Mesendoderm (in vitro differentiated cells): ENCODE results near the gene DLX6.

Experiments
- DNase-seq: peaks from one replicate; pipeline ENCODE4 v3.0.0; 2013
- H2AK5ac ChIP-seq: 2 replicates; pipeline ENCODE4 v1.6.1; 2013; ENCODE audit warnings: low read length, inconsistent platforms
- H2BK120ac ChIP-seq: 2 replicates; pipeline ENCODE4 v1.6.1; 2013; ENCODE audit warnings: low read depth, mild to moderate bottlenecking, low read length, moderate library complexity, mixed read lengths
- H2BK15ac ChIP-seq: replicated peaks from 2 replicates; pipeline ENCODE4 v1.6.1; 2013; ENCODE audit warnings: low read depth, mild to moderate bottlenecking, moderate library complexity
- H2BK5ac ChIP-seq: 2 replicates; pipeline ENCODE4 v1.6.1; 2013; ENCODE audit warnings: low read length, inconsistent platforms
- H3K18ac ChIP-seq: 2 replicates; pipeline ENCODE4 v1.6.1; 2013; ENCODE audit warnings: mild to moderate bottlenecking, low read length, mixed read lengths
- H3K23ac ChIP-seq: one replicate; pipeline ENCODE4 v1.6.1; 2013; ENCODE audit warnings: low read length
- H3K27ac ChIP-seq: 2 replicates; pipeline ENCODE4 v1.5.1; 2013; ENCODE audit warnings: low read depth, mild to moderate bottlenecking, inconsistent platforms, low read length, moderate library complexity
- H3K27me3 ChIP-seq: 2 replicates; pipeline ENCODE4 v1.6.1; 2013; ENCODE audit warnings: low read length, control low read depth, mild to moderate bottlenecking, inconsistent platforms; ENCODE audit not compliant: insufficient read depth, poor library complexity
- H3K36me3 ChIP-seq: 2 replicates; pipeline ENCODE4 v1.6.1; 2013; ENCODE audit warnings: low read length, inconsistent platforms; ENCODE audit not compliant: control insufficient read depth, insufficient read depth
- H3K4ac ChIP-seq: one replicate; pipeline ENCODE4 v1.6.1; 2013; ENCODE audit warnings: low read depth, mild to moderate bottlenecking, low read length, moderate library complexity
- H3K4me1 ChIP-seq: 2 replicates; pipeline ENCODE4 v1.6.1; 2013; ENCODE audit warnings: low read depth, low read length, inconsistent platforms; ENCODE audit not compliant: control insufficient read depth
- H3K4me2 ChIP-seq: 2 replicates; pipeline ENCODE4 v1.6.1; 2013; ENCODE audit warnings: low read length
- H3K4me3 ChIP-seq: 2 replicates; pipeline ENCODE4 v1.5.1; 2013; ENCODE audit warnings: mild to moderate bottlenecking, low read length
- H3K56ac ChIP-seq: one replicate; pipeline ENCODE4 v1.6.1; 2013; ENCODE audit warnings: low read length
- H3K79me1 ChIP-seq: 2 replicates; pipeline ENCODE4 v1.6.1; 2013; ENCODE audit warnings: low read length, inconsistent platforms
- H3K79me2 ChIP-seq: 2 replicates; pipeline ENCODE4 v1.6.1; 2013; ENCODE audit warnings: mild to moderate bottlenecking, low read length; ENCODE audit not compliant: control insufficient read depth, insufficient read depth
- H3K9ac ChIP-seq: 2 replicates; pipeline ENCODE4 v1.6.1; 2013; ENCODE audit warnings: low read length, inconsistent platforms
- H4K5ac ChIP-seq: one replicate; pipeline ENCODE4 v1.6.1; 2013; ENCODE audit warnings: low read length
- H4K8ac ChIP-seq: one replicate; pipeline ENCODE4 v1.6.1; 2013; ENCODE audit warnings: low read depth, mild to moderate bottlenecking, control low read depth, low read length, moderate library complexity
- WGBS: extraction: QIAGEN DNeasy Blood & Tissue Kit; methylation state at CpG from one replicate; pipeline ENCODE4 v1.1.7; 2013; ENCODE audit warnings: low lambda C conversion rate, missing lambda C conversion rate; ENCODE audit not compliant: insufficient coverage; ENCODE audit errors: extremely low coverage; 5-methylcytosine and 5-hydroxymethylcytosine counted together

Gene DLX6

GRCh38 chr7:96986901-96987300, 18.5 kb upstream of the DLX6 start:
- Histone ChIP-seq H3K9ac (no peak overlapping the region), H3K79me2 (no peaks in the 10 kb centered on the region), H4K5ac (no peak overlapping the region), H3K36me3 (no peaks in the 10 kb centered on the region), H3K4me2 (no peak overlapping the region), H3K4me1 (peaks cover 2% of the 10 kb centered on the region), H2BK120ac (no peak overlapping the region), H2BK15ac (no peak overlapping the region), H2BK5ac (no peak overlapping the region), H3K27ac (no peak overlapping the region), H4K8ac (no peak overlapping the region), H3K23ac (no peak overlapping the region), H3K27me3 (peaks cover 25% of the 10 kb centered on the region), H3K4ac (no peak overlapping the region), H2AK5ac (no peak overlapping the region), H3K56ac (no peak overlapping the region), H3K18ac (no peak overlapping the region), H3K79me1 (no peaks in the 10 kb centered on the region), H3K4me3 (no peak overlapping the region)
- DNase-seq = no peak
- no CpG with 5 or more reads among the region's 1 CpG for whole genome bisulfite sequencing

GRCh38 chr7:96987719-96988118, 17.6 kb upstream of the DLX6 start:
- Histone ChIP-seq H2BK15ac (no peak overlapping the region), H3K4me1 (peaks cover 3% of the 10 kb centered on the region), H3K79me1 (no peaks in the 10 kb centered on the region), H3K79me2 (no peaks in the 10 kb centered on the region), H4K5ac (no peak overlapping the region), H3K9ac (no peak overlapping the region), H3K27ac (no peak overlapping the region), H3K23ac (no peak overlapping the region), H2AK5ac (no peak overlapping the region), H3K18ac (no peak overlapping the region), H2BK120ac (no peak overlapping the region), H3K36me3 (no peaks in the 10 kb centered on the region), H4K8ac (no peak overlapping the region), H3K27me3 (peaks cover 33% of the 10 kb centered on the region), H3K56ac (no peak overlapping the region), H3K4me2 (no peak overlapping the region), H3K4ac (no peak overlapping the region), H3K4me3 (no peak overlapping the region), H2BK5ac (no peak overlapping the region)
- DNase-seq = no peak

GRCh38 chr7:96989241-96989858, 16.0 kb upstream of the DLX6 start:
- WGBS = no CpG with 5 or more reads among the region's 22 CpGs
- H3K4me3 ChIP-seq = no peak overlapping the region

GRCh38 chr7:96989859-96990317, 15.5 kb upstream of the DLX6 start:
- H3K9ac ChIP-seq = no peak overlapping the region
- H2BK15ac ChIP-seq = no peak overlapping the region
- H3K18ac ChIP-seq = no peak overlapping the region
- peaks cover 6% of the 10 kb centered on the region for H3K4me1 ChIP-seq
- H2BK5ac ChIP-seq = no peak overlapping the region
- H4K5ac ChIP-seq = no peak overlapping the region
- peaks cover 47% of the 10 kb centered on the region for H3K27me3 ChIP-seq
- no peak overlapping the region for H3K23ac ChIP-seq
- H3K27ac ChIP-seq = no peak overlapping the region
- H2BK120ac ChIP-seq = no peak overlapping the region
- H3K4me2 ChIP-seq = peak overlapping the region; percentile 56
- H3K4ac ChIP-seq = no peak overlapping the region
- H3K36me3 ChIP-seq = no peaks in the 10 kb centered on the region
- H2AK5ac ChIP-seq = no peak overlapping the region
- no peaks in the 10 kb centered on the region for H3K79me1 ChIP-seq
- DNase-seq = no peak
- no CpG with 5 or more reads among the region's 8 CpGs for WGBS
- H4K8ac ChIP-seq = no peak overlapping the region
- no peaks in the 10 kb centered on the region for H3K79me2 ChIP-seq
- no peak overlapping the region for H3K56ac ChIP-seq
- H3K4me3 ChIP-seq = no peak overlapping the region

More at GRCh38 chr7:96989241-96989858, 16.0 kb upstream of the DLX6 start:
- no peak overlapping the region for H2BK15ac ChIP-seq
- peak; percentile 59 for DNase-seq
- H3K23ac ChIP-seq = no peak overlapping the region
- no peaks in the 10 kb centered on the region for H3K36me3 ChIP-seq
- H3K56ac ChIP-seq = peak overlapping the region; percentile 11
- H3K79me2 ChIP-seq = no peaks in the 10 kb centered on the region
- H3K27me3 ChIP-seq = peaks cover 44% of the 10 kb centered on the region
- no peaks in the 10 kb centered on the region for H3K79me1 ChIP-seq
- no peak overlapping the region for H4K8ac ChIP-seq
- H3K4me1 ChIP-seq = peaks cover 6% of the 10 kb centered on the region
- H2BK5ac ChIP-seq = no peak overlapping the region
- no peak overlapping the region for H3K9ac ChIP-seq
- H3K4ac ChIP-seq = no peak overlapping the region
- no peak overlapping the region for H2BK120ac ChIP-seq
- no peak overlapping the region for H3K18ac ChIP-seq
- H2AK5ac ChIP-seq = no peak overlapping the region
- H3K4me2 ChIP-seq = peak overlapping the region; percentile 56
- H3K27ac ChIP-seq = no peak overlapping the region
- H4K5ac ChIP-seq = no peak overlapping the region

GRCh38 chr7:96991546-96992191, 13.7 kb upstream of the DLX6 start:
- Histone ChIP-seq H3K4me2 (no peak overlapping the region), H3K4ac (no peak overlapping the region), H4K8ac (no peak overlapping the region), H3K79me1 (no peaks in the 10 kb centered on the region), H3K4me1 (peaks cover 6% of the 10 kb centered on the region), H3K27me3 (peaks cover 57% of the 10 kb centered on the region), H3K79me2 (no peaks in the 10 kb centered on the region), H4K5ac (no peak overlapping the region), H3K18ac (no peak overlapping the region), H3K56ac (no peak overlapping the region), H2AK5ac (no peak overlapping the region), H2BK5ac (no peak overlapping the region), H3K36me3 (no peaks in the 10 kb centered on the region), H3K23ac (no peak overlapping the region), H3K9ac (no peak overlapping the region), H2BK15ac (no peak overlapping the region), H3K27ac (no peak overlapping the region), H3K4me3 (no peak overlapping the region), H2BK120ac (no peak overlapping the region)
- WGBS = no CpG with 5 or more reads among the region's 13 CpGs
- no peak for DNase-seq
